ENCODE measurements around the gene NDUFS8.

The NDUFS8 gene

GRCh38 chr11:68003846-68004550 lies 26.5 kb upstream of the NDUFS8 start, which contains the start of gene UNC93B1:
UNC93B1 (minus strand) TSS chr11:68004097; CDS start chr11:68004043, 54 bp downstream.
- peak; percentile 91 for DNase-seq (ENCODE audit: insufficient read length, low spot score)
- TF ChIP-seq PAX5 (IDR thresholded peaks at IDR 0.05; ENCODE audit: insufficient read depth, low read length, severe bottlenecking) (no peak), POLR2AphosphoS5 (IDR thresholded peaks at IDR 0.05; ENCODE audit: low read depth, low read length) (peak; percentile 51; the same call in 1 of the 2 replicates), SPI1 (IDR thresholded peaks at IDR 0.05; ENCODE audit: low read depth, low read length) (peak; percentile 76), POLR2A (IDR thresholded peaks at IDR 0.05; ENCODE audit: low read depth, low read length) (0 out of 2 replicates have a peak, but pooled peaks have one; percentile 42)
- FAIRE-seq = peak; percentile 97

DNA sequence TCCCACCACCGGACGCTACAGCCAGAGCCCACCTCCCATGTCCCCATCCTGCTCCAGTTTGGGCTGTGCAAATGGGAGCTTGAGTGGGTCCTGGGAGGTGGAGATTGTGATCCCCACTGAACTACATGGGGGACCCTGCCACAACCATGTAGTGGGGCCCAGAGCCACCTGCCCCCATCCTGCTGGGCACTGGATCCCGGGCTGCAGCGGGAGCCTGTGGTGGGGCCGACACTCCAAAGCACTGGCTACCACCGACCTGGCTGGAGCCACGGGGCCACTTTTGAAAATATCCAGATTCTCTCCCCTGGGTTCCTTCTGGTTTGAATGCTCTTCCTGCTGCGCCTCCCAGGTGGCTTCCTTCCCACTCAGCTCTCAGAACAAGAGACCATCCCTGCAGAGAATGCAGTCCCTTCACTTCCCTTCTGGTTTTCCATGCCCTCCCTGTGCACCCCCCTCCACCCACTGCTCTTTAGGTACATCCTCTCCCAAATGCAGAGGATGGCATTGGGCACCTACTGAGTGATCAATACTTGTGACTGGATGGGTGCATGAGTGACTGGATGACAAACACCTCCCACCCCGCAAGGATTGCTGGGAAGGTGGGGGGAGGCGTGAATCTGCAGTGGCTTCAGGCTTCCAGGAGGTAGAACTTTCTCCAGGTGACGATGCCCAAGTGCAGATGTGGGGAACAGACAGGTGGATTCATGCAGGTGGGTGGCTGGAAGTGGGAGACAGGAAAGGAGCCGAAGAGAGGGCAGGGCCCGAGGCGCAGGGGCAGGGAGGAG lies 25.7 kb upstream of the NDUFS8 start:
- FAIRE-seq (no peak), DNase-seq (ENCODE audit: insufficient read length, low spot score) (no peak)

DNA sequence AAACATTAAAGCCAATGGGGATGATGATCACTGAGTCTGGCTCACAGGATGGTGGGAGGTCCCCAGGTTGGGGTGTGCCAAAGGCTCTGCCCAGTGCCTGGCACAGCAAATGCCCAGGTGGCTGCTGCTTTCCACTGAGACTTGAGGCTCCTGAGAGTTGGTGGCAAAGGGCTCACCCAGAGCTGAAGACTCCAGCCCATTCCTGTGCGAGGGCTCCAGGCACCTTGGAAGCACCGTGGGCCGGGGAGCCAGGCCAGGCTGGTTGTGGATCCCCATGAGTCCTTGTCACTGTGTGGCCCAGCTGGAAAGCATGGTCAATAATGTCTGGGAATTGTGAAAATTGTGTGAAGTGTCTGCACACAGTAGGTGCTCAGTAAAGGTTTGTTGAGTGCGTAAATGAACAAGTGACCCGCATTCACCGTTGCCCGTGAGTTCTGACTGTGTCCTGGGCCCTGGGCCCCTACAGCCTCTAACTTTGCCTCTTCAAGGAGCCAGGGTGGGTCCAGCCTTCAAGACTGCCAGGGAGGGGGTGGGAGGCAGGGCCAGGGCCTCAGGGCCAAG lies 23.8 kb upstream of the NDUFS8 start:
- TF ChIP-seq POLR2A (IDR thresholded peaks at IDR 0.05; ENCODE audit: low read depth, low read length) = no peak
- no peak for TF ChIP-seq PAX5 (IDR thresholded peaks at IDR 0.05; ENCODE audit: insufficient read depth, low read length, severe bottlenecking)
- TF ChIP-seq SPI1 (IDR thresholded peaks at IDR 0.05; ENCODE audit: low read depth, low read length) = no peak
- no peak for TF ChIP-seq TAF1 (IDR thresholded peaks at IDR 0.05; ENCODE audit: low read depth, low read length)
- TF ChIP-seq POU2F2 (IDR thresholded peaks at IDR 0.05; ENCODE audit: low read depth, low read length) = no peak
- no peak for TF ChIP-seq POLR2AphosphoS5 (IDR thresholded peaks at IDR 0.05; ENCODE audit: low read depth, low read length)
- FAIRE-seq = no peak
- no peak for DNase-seq (ENCODE audit: insufficient read length, low spot score)

More for the DNA sequence above, 25.7 kb upstream of the NDUFS8 start:
- TF ChIP-seq SPI1 (IDR thresholded peaks at IDR 0.05; ENCODE audit: low read depth, low read length) = no peak
- no peak for TF ChIP-seq POLR2AphosphoS5 (IDR thresholded peaks at IDR 0.05; ENCODE audit: low read depth, low read length)
- no peak for TF ChIP-seq POLR2A (IDR thresholded peaks at IDR 0.05; ENCODE audit: low read depth, low read length)
- TF ChIP-seq POU2F2 (IDR thresholded peaks at IDR 0.05; ENCODE audit: low read depth, low read length) = no peak
- TF ChIP-seq PAX5 (IDR thresholded peaks at IDR 0.05; ENCODE audit: insufficient read depth, low read length, severe bottlenecking) = no peak
- no peak for TF ChIP-seq TAF1 (IDR thresholded peaks at IDR 0.05; ENCODE audit: low read depth, low read length)

- FAIRE-seq (no peak), DNase-seq (ENCODE audit: insufficient read length, low spot score) (no peak)
- TF ChIP-seq PAX5 (IDR thresholded peaks at IDR 0.05; ENCODE audit: insufficient read depth, low read length, severe bottlenecking) (no peak), SPI1 (IDR thresholded peaks at IDR 0.05; ENCODE audit: low read depth, low read length) (no peak), TAF1 (IDR thresholded peaks at IDR 0.05; ENCODE audit: low read depth, low read length) (no peak), POU2F2 (IDR thresholded peaks at IDR 0.05; ENCODE audit: low read depth, low read length) (no peak), POLR2AphosphoS5 (IDR thresholded peaks at IDR 0.05; ENCODE audit: low read depth, low read length) (no peak), POLR2A (IDR thresholded peaks at IDR 0.05; ENCODE audit: low read depth, low read length) (no peak)
Measured at GRCh38 chr11:68007498-68008380, 22.7 kb upstream of the NDUFS8 start.

- FAIRE-seq (peak; percentile 76), DNase-seq (ENCODE audit: insufficient read length, low spot score) (no peak)
- TF ChIP-seq SPI1 (IDR thresholded peaks at IDR 0.05; ENCODE audit: low read depth, low read length) (peak; percentile 22; the same call in 1 of the 2 replicates), POLR2A (IDR thresholded peaks at IDR 0.05; ENCODE audit: low read depth, low read length) (no peak)
Measured at GRCh38 chr11:68008381-68009337, 21.8 kb upstream of the NDUFS8 start.

GRCh38 chr11:68009391-68010089 lies 20.9 kb upstream of the NDUFS8 start:
- FAIRE-seq (no peak), DNase-seq (ENCODE audit: insufficient read length, low spot score) (no peak)
- no peak for TF ChIP-seq PAX5 (IDR thresholded peaks at IDR 0.05; ENCODE audit: insufficient read depth, low read length, severe bottlenecking)

GRCh38 chr11:68010090-68011041 lies 20.1 kb upstream of the NDUFS8 start, which contains the start of gene ALDH3B1:
ALDH3B1 (plus strand) TSS chr11:68010327; CDS start chr11:68015298, 4,971 bp downstream.
- FAIRE-seq = no peak
- no peak for DNase-seq (ENCODE audit: insufficient read length, low spot score)
- TF ChIP-seq POU2F2 (IDR thresholded peaks at IDR 0.05; ENCODE audit: low read depth, low read length) (no peak), POLR2AphosphoS5 (IDR thresholded peaks at IDR 0.05; ENCODE audit: low read depth, low read length) (no peak), SPI1 (IDR thresholded peaks at IDR 0.05; ENCODE audit: low read depth, low read length) (no peak), TAF1 (IDR thresholded peaks at IDR 0.05; ENCODE audit: low read depth, low read length) (no peak), PAX5 (IDR thresholded peaks at IDR 0.05; ENCODE audit: insufficient read depth, low read length, severe bottlenecking) (no peak), POLR2A (IDR thresholded peaks at IDR 0.05; ENCODE audit: low read depth, low read length) (no peak)
